Measurements from ENCODE around the gene DOK7.

GRCh38 chr4:3498901-3499510, 35.9 kb downstream of the DOK7 start:
- no peak for TF ChIP-seq CTCF (IDR thresholded peaks at IDR 0.05; ENCODE audit: low read length)
- no peak for TF ChIP-seq EZH2 (optimal IDR thresholded peaks at IDR 0.05; ENCODE audit: low read depth, low read length)

All from MM.1S (cell line).